Kidney epithelial cell (primary cell): ENCODE results near the gene RGPD8. TPM values are rescaled to one million over a fixed set of nuclear protein-coding genes. Genes with fewer than 3 reads are reported as not detected.
"Not testable (repeated sequence)": the region's sequence is repeated elsewhere in the genome, so short reads cannot be mapped to it uniquely, and the experiment has no call there.

Experiments
- DNase-seq: peaks from one replicate; pipeline ENCODE4 v3.0.0-alpha.2; 2010; ENCODE audit warnings: low read depth
- H3K27me3 ChIP-seq: 2 replicates; pipeline ENCODE4 v1.6.0; 2011; ENCODE audit warnings: low read length; ENCODE audit not compliant: control insufficient read depth, insufficient read depth
- H3K36me3 ChIP-seq: 2 replicates; pipeline ENCODE4 v1.5.1; 2011; ENCODE audit warnings: low read length; ENCODE audit not compliant: control insufficient read depth, insufficient read depth
- H3K4me3 ChIP-seq: 2 replicates; pipeline ENCODE4 v1.5.1; 2011; ENCODE audit warnings: low read depth, mild to moderate bottlenecking, control low read depth, low read length
- total RNA-seq: library from RNA; depleted of rRNA; stranded (reverse); fragments of >200 nt; gene quantifications from 2 replicates; pipeline ENCODE4 v1.2.3, GENCODE V29; 2015
- TF ChIP-seq, protein P1 (sequence below): IDR thresholded peaks from 2 replicates; pipeline ENCODE4 v1.5.1; 2011; ENCODE audit warnings: mild to moderate bottlenecking, moderate library complexity, low read length, control low read depth, inconsistent platforms; ENCODE audit not compliant: insufficient read depth, poor library complexity, severe bottlenecking

RGPD8 gene
- total RNA-seq, 1 donor from 2014 or later: 6.5 TPM

DNA sequence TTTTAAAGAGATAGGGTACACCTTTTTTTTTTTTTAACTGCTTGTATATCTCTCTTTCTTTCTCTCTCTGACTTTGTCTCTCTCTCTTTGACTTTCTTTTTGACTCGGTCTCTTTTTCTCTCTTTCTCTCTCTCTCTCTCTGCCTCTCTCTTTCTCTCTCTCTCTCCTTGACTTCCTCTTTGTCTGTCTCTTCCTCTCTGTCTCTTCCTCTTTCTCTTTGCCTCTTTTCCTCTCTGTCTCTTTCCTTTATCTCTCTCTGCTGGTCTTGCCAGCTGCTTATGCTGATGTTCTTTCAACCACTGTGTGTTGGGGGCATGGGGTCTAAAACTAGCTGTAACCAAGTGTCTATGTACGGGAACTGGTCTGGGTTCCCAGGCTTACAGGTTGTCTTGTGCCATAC, 81.2 kb downstream of the RGPD8 start:
- not testable (repeated sequence) for H3K27me3 ChIP-seq, DNase-seq, H3K36me3 ChIP-seq, H3K4me3 ChIP-seq

DNA sequence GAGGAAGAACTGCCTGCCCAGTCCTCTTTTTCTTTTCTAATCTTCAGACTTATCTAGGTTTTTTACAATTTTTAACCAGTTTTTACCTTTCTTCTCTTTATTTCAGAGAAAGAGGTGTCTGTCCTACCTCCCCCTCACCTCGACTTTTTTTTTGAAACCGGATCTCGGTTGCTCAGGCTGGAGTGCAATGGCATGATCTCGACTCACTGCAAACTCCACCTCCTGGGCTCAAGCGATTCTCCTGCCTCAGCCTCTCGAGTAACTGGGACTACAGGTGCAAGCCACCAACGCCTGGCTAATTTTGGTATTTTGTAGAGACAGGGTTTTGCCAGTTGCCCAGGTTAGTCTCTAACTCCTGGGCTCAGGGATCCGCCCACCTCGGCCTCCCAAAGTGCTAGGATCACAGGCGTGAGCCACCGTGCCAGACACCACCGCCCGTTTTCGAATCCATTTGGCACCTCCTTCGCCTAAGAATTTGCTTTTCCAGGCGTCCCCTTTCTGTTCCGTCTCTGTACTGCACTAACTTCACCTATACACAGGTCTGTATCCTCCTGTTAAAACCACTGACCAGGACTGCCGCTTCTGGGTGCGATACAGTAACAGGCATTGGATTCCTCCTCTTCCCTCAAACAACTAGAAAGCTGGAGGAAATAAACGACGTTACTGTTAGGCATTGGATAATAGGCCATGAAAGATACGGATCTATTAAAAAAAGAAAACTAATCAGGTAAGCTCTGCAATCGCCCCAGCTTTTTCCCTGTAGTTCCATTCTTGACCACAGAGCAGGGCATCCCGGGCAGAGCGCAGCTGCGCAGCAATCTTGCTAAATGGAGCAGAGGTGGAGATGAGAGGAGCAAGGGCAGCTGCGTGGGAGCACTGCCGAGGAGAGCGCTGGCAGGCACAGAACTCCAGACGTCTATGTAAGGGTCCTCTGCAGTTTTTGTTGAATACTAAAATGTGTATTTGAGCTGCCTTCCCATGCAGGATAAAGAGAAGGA, 88.1 kb downstream of the RGPD8 start:
- H3K4me3 ChIP-seq: no peak overlapping the region
- H3K27me3 ChIP-seq: no peaks in the 10 kb centered on the region
- DNase-seq: no peak
- TF ChIP-seq, protein P1, sequence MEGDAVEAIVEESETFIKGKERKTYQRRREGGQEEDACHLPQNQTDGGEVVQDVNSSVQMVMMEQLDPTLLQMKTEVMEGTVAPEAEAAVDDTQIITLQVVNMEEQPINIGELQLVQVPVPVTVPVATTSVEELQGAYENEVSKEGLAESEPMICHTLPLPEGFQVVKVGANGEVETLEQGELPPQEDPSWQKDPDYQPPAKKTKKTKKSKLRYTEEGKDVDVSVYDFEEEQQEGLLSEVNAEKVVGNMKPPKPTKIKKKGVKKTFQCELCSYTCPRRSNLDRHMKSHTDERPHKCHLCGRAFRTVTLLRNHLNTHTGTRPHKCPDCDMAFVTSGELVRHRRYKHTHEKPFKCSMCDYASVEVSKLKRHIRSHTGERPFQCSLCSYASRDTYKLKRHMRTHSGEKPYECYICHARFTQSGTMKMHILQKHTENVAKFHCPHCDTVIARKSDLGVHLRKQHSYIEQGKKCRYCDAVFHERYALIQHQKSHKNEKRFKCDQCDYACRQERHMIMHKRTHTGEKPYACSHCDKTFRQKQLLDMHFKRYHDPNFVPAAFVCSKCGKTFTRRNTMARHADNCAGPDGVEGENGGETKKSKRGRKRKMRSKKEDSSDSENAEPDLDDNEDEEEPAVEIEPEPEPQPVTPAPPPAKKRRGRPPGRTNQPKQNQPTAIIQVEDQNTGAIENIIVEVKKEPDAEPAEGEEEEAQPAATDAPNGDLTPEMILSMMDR: peak; percentile 14
- H3K36me3 ChIP-seq: no peaks in the 10 kb centered on the region

DNA sequence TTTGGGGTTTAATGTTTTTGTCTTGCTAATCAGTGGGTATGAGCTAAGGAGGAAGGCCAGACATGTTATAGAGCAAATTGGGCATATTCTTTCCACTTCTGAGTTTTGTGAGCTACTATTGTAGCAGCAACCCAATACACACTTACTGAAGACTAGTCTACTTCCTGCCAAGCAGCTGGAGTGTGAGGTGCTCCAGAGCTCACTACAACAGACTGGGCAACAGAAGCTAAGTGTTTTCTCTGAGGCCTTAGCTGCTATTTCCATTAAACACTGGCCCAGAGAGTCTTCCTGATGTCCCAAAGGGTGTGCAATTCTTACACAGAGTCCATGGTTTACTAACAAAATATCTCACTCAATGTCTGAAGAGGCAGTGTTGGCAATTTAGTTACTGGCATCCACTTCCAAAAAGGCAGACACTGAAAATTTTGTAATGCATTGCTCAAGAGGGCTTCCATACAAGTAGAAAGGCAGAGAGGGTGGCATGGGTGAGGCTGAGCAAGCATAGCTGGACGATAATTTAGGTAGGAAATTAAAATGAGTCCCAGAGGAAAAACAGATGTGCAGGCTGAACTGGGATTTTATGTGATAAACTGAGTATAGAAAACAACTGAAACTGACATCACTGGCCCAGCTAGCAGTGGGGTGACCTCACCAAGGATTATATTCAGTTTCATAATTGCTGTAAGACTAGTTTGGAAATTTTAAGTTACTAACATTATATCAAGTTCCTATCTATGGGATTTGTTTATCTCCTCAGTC, 89.4 kb downstream of the RGPD8 start:
- H3K4me3 ChIP-seq: no peak overlapping the region
- no peak for DNase-seq
- TF ChIP-seq, protein P1: no peak
- H3K27me3 ChIP-seq: no peaks in the 10 kb centered on the region
- no peaks in the 10 kb centered on the region for H3K36me3 ChIP-seq

DNA sequence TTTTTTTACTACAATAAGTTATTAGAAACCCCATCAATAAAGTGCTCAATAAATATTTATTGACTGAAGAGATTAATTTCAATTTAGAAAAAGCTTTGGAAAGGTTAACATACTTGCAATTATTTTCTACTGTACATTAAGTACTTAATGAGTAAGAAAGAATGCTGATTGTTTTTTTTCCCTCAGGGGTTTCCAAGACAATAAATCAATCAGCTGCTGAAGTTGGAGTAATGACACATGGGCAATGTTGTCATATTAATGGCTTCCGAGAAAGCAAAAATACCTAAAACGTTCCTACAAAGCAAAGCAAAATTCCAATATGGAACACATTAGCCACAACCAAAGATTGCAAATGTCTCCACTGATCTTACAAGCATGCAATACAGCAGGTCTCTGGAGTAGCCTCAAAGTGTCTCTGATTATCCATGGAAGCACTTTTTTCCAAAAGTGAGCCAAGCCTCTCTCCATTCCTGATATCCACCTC, 91.3 kb downstream of the RGPD8 start:
- Histone ChIP-seq H3K27me3 (no peaks in the 10 kb centered on the region), H3K4me3 (no peak overlapping the region), H3K36me3 (no peaks in the 10 kb centered on the region)
- no peak for DNase-seq
- TF ChIP-seq, protein P1: no peak

DNA sequence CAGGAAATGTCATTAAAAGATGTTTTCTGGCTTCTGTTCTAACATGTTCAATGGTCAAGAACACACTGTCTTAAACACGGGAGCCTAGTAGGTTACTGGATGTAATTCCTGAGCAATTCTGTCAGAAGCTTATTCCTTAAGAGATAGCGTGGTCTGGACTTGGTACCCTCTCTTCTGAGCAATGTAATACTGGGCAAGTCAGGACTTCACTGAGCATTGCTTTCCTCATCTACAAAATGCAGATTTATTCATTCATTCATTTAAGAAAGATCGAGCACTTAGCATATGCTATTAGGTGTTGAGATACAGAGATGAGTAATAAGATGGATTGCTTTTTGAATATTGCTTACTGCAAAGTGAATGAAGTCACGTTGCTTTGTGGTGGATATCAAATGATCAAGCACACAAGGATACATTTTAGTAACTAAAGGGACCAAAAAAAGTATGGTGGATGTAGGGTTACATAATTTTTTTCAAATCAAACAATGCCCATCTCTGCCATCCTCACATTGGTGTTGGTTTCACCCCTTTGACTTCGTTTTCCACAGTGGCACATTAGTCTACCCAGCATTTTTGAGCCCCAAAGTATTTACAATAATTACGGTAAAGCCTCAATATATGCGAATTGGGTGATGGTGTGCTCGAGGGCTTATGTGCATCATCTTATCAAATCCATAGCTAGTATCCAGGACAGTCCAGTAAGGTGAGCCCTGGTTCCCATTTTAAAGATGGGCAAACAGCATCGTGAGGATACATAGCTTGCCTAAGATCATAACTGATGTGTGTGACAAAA, 92.8 kb downstream of the RGPD8 start:
- DNase-seq: no peak
- Histone ChIP-seq H3K27me3 (no peaks in the 10 kb centered on the region), H3K36me3 (no peaks in the 10 kb centered on the region), H3K4me3 (no peak overlapping the region)
- TF ChIP-seq, protein P1: no peak
